ENCODE measurements around the gene CPT1B.

GRCh38 chr22:50599816-50600455 is 21.7 kb upstream of the CPT1B start:
- TF ChIP-seq POLR2A (IDR thresholded peaks at IDR 0.05; ENCODE audit: low read length) (no peak), GATA1 (IDR thresholded peaks at IDR 0.05; ENCODE audit: low read depth, low read length) (no peak)
